Measurements from ENCODE around the gene CD200.
A peak's percentile ranks its signal among the peaks of the same experiment; 100 is the strongest.

The CD200 gene

GRCh38 chr3:112333381-112334317, 693 bp downstream of the CD200 start:
- DNase-seq = peak; percentile 14

GRCh38 chr3:112334691-112335433, 1.9 kb downstream of the CD200 start:
- DNase-seq = no peak

DNA sequence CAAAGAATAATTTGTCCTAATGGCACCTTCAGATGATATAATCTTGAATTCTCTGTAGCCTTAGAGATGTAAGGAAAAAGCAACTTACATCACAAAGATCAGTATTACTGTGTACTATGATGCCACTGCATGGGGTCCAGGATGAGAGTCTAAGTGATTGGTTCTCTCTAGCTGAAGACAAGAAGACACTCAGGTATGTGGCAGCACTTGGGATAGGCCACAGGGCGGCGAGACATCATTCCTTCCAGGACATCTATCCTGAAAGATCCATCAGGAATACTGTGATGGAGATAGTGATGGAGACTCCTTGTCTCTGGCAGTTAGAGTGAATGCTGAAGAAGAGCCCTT, 2.5 kb downstream of the CD200 start:
- DNase-seq = no peak

- no peak for DNase-seq
Observed at GRCh38 chr3:112338021-112338726, 5.2 kb downstream of the CD200 start.

DNA sequence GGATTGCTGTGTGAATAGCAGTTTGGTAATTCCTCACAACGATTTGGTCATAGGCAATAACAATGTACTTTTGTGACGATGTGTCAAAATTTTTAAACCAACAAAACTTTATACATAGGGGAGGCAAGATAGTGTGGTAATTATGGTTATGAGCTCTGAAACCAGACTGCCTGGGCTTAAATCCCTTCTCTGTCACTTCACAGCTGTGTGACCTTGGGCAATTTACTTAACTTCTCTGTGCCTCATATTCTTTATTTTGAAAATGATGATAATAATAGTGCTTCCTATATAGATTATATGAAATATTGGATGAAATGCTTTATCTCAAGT, 5.7 kb downstream of the CD200 start:
- no peak for DNase-seq

GRCh38 chr3:112339134-112339533, 6.2 kb downstream of the CD200 start:
- no peak for DNase-seq

DNA sequence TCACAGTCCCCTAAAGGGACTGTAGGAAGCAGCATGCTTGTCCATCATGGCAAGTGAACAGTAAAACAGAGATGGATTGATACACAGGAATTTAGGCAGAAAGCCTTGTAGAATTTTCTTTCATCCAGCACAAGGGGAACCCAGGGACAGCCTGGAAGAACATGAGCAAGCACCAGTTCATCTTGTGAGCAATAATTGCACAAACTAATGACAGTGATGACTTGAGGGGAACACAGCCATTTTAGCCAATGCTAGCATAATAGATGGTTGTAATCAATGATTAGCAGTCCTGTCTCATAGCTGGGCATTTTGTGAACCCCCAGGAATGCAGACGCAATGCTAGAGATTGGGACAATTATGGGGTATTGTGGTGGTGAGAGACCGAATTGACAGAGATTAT, 6.7 kb downstream of the CD200 start:
- no peak for DNase-seq

GRCh38 chr3:112341386-112341785, 8.4 kb downstream of the CD200 start:
- no peak for DNase-seq

DNA sequence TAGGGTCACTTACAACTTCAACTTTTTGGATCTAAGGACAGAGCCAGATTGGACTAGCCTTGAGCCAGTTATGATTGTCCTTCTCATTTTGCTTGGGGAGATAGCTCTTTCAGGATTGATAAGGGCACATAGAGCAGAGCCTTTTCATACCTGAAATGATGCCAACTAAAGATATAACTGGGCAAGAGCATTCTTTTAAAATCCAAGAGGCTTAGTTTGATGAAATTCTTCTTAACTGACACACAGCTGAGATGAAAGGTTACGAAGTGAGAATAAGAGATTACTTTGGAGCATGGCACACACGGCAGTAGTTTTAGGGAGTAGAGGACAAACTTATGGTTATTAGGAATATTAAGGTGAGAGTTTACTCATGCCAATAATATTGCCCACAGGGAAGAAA, 12.7 kb downstream of the CD200 start:
- no peak for DNase-seq

GRCh38 chr3:112346491-112347122, 13.7 kb downstream of the CD200 start:
- DNase-seq = no peak

- no peak for DNase-seq
Observed at GRCh38 chr3:112348943-112349342, 16.0 kb downstream of the CD200 start.

DNA sequence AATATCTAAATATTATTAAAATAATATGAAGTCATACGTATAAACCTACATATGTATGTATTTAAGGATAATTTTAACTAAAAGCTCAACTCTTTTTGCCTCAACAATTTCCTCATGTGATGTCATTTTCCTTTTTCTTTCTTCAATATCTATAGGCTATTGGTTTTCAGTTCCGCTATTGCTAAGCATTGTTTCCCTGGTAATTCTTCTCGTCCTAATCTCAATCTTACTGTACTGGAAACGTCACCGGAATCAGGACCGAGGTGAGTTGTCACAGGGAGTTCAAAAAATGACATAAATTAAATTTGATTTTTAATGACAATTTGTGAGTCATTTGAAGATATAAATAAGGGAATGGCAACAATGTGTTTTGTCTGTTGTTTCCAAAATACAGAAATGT, 16.6 kb downstream of the CD200 start:
- DNase-seq = no peak

- no peak for DNase-seq
Observed at GRCh38 chr3:112350018-112350810, 17.3 kb downstream of the CD200 start.

GRCh38 chr3:112351036-112351435, 18.1 kb downstream of the CD200 start:
- no peak for DNase-seq

DNA sequence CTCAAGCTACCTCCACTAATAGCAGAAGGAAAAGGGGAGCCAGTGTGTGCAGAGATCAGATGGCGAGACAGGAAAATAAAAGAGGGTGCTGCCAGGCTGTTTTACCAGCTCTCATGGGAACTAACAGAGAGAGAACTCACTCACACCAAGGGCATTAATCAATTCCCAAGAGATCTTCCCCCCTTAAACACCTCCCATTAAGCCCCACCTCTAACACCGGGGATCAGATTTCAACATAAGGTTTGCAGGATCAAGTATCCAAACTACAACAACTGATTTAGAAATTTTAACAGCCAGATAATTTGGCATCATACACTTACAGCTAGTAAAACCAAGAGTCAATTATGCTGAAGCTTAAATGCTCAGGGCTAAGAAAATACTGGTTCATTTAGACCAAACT, 18.9 kb downstream of the CD200 start:
- DNase-seq = no peak

GRCh38 chr3:112352720-112353119, 19.8 kb downstream of the CD200 start:
- DNase-seq = no peak

DNA sequence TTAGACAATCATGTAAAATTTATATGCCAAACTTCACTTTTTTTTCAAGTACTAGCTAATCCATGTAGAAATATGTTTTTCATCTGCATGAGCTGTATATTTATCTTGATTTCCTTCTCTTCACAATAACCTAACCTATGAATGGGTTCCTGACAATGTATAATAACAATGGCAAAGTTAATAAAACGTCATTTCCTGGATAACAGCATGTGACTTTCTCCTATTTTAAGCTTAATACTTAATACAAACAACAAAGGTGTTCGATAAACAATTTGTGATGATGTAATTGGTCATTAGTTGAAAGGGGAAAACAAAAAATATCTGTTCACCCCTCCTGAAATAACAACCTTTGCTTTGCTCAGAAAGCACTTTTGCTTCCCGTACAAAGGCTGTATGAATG, 20.4 kb downstream of the CD200 start:
- no peak for DNase-seq

DNA sequence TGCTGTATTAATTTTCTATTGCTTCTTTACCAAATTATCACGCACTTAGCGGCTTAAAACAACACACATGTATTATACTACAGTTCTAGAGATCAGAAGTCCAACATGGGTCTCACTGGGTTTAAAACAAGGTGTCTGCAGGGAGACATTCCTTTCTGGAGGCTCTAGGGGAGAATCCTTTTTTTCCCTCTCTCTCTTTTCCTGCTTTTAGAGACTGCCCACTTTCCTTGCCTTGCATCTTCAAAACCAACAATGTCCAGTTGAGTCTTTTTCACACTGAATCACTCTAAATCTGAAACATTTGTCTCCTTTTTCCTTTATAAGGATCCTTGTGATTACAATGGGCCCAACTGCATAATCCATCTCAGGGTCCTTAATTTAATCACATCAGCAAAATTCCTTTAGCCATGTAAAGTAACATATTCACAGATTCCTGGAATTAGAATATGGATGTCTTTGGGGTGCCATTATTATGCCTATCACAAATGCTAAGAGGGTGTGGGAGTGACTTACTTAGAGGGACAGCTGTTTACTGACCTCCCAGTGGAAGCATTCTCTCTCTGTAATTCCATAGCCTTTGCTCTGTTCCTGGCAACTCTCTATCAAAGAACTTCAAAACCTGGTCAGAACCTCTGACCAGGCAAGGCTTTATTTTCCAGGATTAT, 21.8 kb downstream of the CD200 start:
- no peak for DNase-seq

DNA sequence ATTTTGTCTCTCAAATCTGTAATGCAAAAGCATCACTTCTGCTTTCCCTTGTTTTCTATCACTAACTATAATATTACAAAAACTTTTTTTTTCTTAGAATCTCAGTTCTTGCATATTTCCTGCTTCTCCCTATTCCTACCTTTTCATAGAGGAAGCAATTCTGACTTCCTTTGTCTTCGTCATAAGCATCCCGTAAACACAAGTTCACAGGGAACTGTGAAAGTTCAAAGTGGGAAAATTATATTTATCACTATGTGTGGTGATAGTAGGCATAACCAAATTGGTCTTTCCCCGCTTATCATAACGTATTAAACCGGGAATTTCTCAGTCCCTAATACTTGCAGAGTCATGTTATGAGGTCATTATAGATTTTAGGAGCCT, 22.3 kb downstream of the CD200 start:
- no peak for DNase-seq

GRCh38 chr3:112357930-112358780, 25.2 kb downstream of the CD200 start:
- peak; percentile 15 for DNase-seq

- DNase-seq = no peak
Observed at GRCh38 chr3:112360561-112360960, 27.6 kb downstream of the CD200 start.

All from stimulated activated CD4-positive, alpha-beta T cell treated with anti-CD3 and anti-CD28 coated beads, Interleukin-4, amount 100 ng/mL, for 24 hours (primary cell).